Aorta (tissue), 5 donors: Measurements from ENCODE around the gene HEPACAM2. TPM values are rescaled to one million over a fixed set of nuclear protein-coding genes. Genes with fewer than 3 reads are reported as not detected.

Source experiments
- ATAC-seq: fragments of 200-7000 bp; cut with Tn5 transposase; one replicate; pipeline ENCODE4 v1.9.1; 2022; ENCODE audit warnings: moderate library complexity; ENCODE audit not compliant: low FRiP score
- DNase-seq, 2 donors: peaks; one replicate each; pipeline ENCODE4 v3.0.0-alpha.2; 2020
- H3K27ac ChIP-seq, 2 donors: one replicate each; pipeline ENCODE4 v1.5.1; 2013; ENCODE audit warnings: low read length in 2 of 2, mild to moderate bottlenecking in 2 of 2, moderate library complexity in 2 of 2, control low read depth in 1 of 2, inconsistent platforms in 1 of 2, low read depth in 1 of 2
- H3K27me3 ChIP-seq, 2 donors: one replicate each; pipeline ENCODE4 v1.6.1; 2013; ENCODE audit warnings: control low read depth in 1 of 2, low read length in 1 of 2, mild to moderate bottlenecking in 1 of 2, moderate library complexity in 1 of 2; ENCODE audit not compliant: insufficient read depth in 2 of 2, control insufficient read depth in 1 of 2
- H3K36me3 ChIP-seq, 2 donors: one replicate each; pipeline ENCODE4 v1.6.1; 2013; ENCODE audit warnings: control low read depth in 1 of 2, low read length in 1 of 2, mild to moderate bottlenecking in 1 of 2; ENCODE audit not compliant: insufficient read depth in 2 of 2, control insufficient read depth in 1 of 2
- H3K4me1 ChIP-seq, 2 donors: one replicate each; pipeline ENCODE4 v1.6.1; 2013; ENCODE audit warnings: low read length in 2 of 2, control low read depth in 1 of 2, mild to moderate bottlenecking in 1 of 2, moderate library complexity in 1 of 2; ENCODE audit not compliant: insufficient read depth in 2 of 2, control insufficient read depth in 1 of 2
- H3K4me3 ChIP-seq, 2 donors: one replicate each; pipeline ENCODE4 v1.5.1; 2013; ENCODE audit warnings: low read length in 2 of 2, control low read depth in 1 of 2, mild to moderate bottlenecking in 1 of 2
- H3K9me3 ChIP-seq: one replicate; pipeline ENCODE4 v1.6.1; 2013; ENCODE audit warnings: mild to moderate bottlenecking, low read length; ENCODE audit not compliant: control insufficient read depth
- WGBS, 2 donors: extraction: QIAGEN DNeasy Blood & Tissue Kit; methylation state at CpG; one replicate each; pipeline ENCODE4 v1.1.7; 2013; 5-methylcytosine and 5-hydroxymethylcytosine counted together
- intact Hi-C, 2 donors: fragments of 100-400 bp; cut with DNase I; formaldehyde crosslinking; loops; one replicate each; pipeline versions ENCODE4 v1.14.2 to v1.15.0; 2022
- polyA plus RNA-seq, 2 donors: library from polyadenylated mRNA; stranded (reverse); fragments of 200-250 nt; gene quantifications; one replicate each; pipeline ENCODE4 v1.2.3, GENCODE V29; 2013
- total RNA-seq, 2 donors: library from RNA; stranded (reverse); fragmentation: NEBNext Ultra II Directional; extraction: Animal tissue kit (Norgen Biotek cat#: 25700); gene quantifications; one replicate each; pipeline ENCODE4 v1.2.1, GENCODE V29; 2021
- donor health status: healthy with polysubstance abuse.
- donor health status: Bipolar disorder and iron deficiency.
- donor health status: DM: no; HTN: no; CAD: no.
- donor health status: DM: no; HTN: no; CAD: no.
- donor health status: DM: yes; HTN: yes; CAD: no.

Gene HEPACAM2
- total and polyA plus RNA-seq, 4 donors: 0.28 to 2.9 TPM; not detected in 2

- Histone ChIP-seq H3K9me3 (peaks cover 2% of the 10 kb centered on the region), H3K27me3 (no peaks in the 10 kb centered on the region), H3K27ac (no peak overlapping the region), H3K4me1 (peaks cover 0 to 1% of the 10 kb centered on the region in 2 donors), H3K4me3 (no peak overlapping the region), H3K36me3 (no peaks in the 10 kb centered on the region)
- ATAC-seq (no peak), DNase-seq (no peak)
- intact Hi-C loops: no loop called here
- 66 to 73% methylated on average over 1 of the region's 1 CpG for WGBS, 2 donors
Observed at GRCh38 chr7:93165447-93165846, 60.8 kb downstream of the HEPACAM2 start.

DNA sequence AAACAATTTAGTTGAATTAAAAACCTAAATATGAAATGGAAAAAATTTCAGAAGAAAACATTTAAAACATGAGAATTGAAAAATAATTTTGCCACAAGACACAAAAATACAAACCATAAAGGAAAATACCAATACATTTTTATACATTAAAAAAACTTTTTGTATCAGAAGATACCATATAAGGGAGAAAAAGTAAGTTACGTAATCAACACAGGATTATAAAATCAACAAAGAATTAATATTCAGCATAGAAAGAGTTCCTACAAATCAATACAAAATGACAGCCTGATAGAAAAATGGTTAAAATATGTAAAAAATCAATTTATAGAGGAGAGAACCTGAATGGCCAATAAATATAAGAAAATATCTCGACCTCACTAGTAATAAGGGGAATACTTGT, 61.5 kb downstream of the HEPACAM2 start:
- Histone ChIP-seq H3K4me3 (no peak overlapping the region), H3K9me3 (peaks cover 2% of the 10 kb centered on the region), H3K27ac (no peak overlapping the region), H3K36me3 (no peaks in the 10 kb centered on the region), H3K4me1 (peaks cover 0 to 1% of the 10 kb centered on the region in 2 donors), H3K27me3 (no peaks in the 10 kb centered on the region)
- ATAC-seq: no peak
- WGBS, 2 donors: 83 to 86% methylated on average over 2 of the region's 2 CpGs
- intact Hi-C loops: no loop called here
- no peak for DNase-seq

- Histone ChIP-seq H3K36me3 (no peaks in the 10 kb centered on the region), H3K9me3 (no peaks in the 10 kb centered on the region), H3K4me1 (peaks cover 0 to 1% of the 10 kb centered on the region in 2 donors), H3K4me3 (no peak overlapping the region), H3K27me3 (no peaks in the 10 kb centered on the region), H3K27ac (no peak overlapping the region)
- DNase-seq (no peak), ATAC-seq (no peak)
- intact Hi-C loops: no loop called here
- WGBS, 2 donors: 73 to 82% methylated on average over 3 of the region's 3 CpGs
Observed at GRCh38 chr7:93161181-93161762, 65.0 kb downstream of the HEPACAM2 start.

DNA sequence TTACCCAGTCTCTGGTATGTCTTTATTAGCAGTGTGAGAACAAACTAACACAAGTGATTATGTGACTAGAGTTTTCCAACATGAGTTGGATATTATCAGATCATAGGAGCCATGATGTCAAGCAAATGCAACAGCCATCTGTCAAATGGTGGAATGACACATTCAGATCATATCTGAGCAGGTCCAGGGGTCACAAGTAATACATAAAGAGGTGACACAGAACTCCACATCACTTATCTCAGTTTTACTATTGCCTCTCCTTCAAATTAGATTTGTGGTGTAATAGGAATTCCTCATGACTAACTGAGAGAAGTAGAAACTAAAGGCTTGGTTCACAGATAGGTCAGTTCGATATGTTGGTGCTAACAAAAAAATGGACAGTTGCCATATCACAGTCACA, 65.9 kb downstream of the HEPACAM2 start:
- Histone ChIP-seq H3K4me1 (peaks cover 0 to 1% of the 10 kb centered on the region in 2 donors), H3K27ac (no peak overlapping the region), H3K9me3 (no peaks in the 10 kb centered on the region), H3K36me3 (no peaks in the 10 kb centered on the region), H3K4me3 (no peak overlapping the region), H3K27me3 (no peaks in the 10 kb centered on the region)
- intact Hi-C loops: no loop called here
- DNase-seq: no peak
- no peak for ATAC-seq
- WGBS, 2 donors: 57 to 69% methylated on average over 1 of the region's 1 CpG

GRCh38 chr7:93159490-93159889, 66.8 kb downstream of the HEPACAM2 start:
- H3K36me3 ChIP-seq: no peaks in the 10 kb centered on the region
- H3K4me1 ChIP-seq: peaks cover 0 to 1% of the 10 kb centered on the region in 2 donors
- intact Hi-C loops: no loop called here
- H3K27me3 ChIP-seq: no peaks in the 10 kb centered on the region
- H3K9me3 ChIP-seq: no peaks in the 10 kb centered on the region
- no peak overlapping the region for H3K27ac ChIP-seq
- no peak overlapping the region for H3K4me3 ChIP-seq
- DNase-seq: no peak
- no peak for ATAC-seq
- 46 to 53% methylated on average over 3 of the region's 3 CpGs for WGBS, 2 donors

DNA sequence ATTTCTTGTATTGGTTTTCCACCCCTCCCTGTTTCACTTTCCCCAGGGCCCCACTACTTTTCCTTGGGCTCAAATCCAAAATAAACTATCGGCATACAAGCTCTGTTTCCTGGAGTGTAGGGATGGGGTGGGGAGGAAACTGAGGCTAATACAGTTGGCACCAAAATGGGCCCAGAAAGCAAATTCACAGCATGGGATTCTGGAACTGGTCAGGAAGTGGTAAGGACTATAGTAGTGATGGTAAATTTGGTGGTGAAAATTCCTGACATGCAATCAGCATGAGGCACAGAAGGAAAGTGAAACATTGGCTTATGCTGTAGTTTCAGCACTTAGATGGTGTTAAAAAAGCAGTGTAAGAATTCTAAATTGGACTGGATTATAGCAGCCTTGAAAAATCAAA, 69.4 kb downstream of the HEPACAM2 start:
- ATAC-seq: no peak
- Histone ChIP-seq H3K27me3 (no peaks in the 10 kb centered on the region), H3K4me3 (no peak overlapping the region), H3K27ac (no peak overlapping the region), H3K4me1 (no peaks in the 10 kb centered on the region), H3K9me3 (no peaks in the 10 kb centered on the region), H3K36me3 (no peaks in the 10 kb centered on the region)
- no peak for DNase-seq
- intact Hi-C loops: no loop called here
- WGBS, 2 donors: 58 to 59% methylated on average over 1 of the region's 1 CpG

- no peaks in the 10 kb centered on the region for H3K9me3 ChIP-seq
- DNase-seq: no peak
- H3K4me1 ChIP-seq: peaks cover 2 to 5% of the 10 kb centered on the region in 2 donors
- intact Hi-C loops: no loop called here
- no peak overlapping the region for H3K4me3 ChIP-seq
- WGBS, 2 donors: 88 to 95% methylated on average over 1 of the region's 1 CpG
- peaks cover 0 to 2% of the 10 kb centered on the region in 2 donors for H3K36me3 ChIP-seq
- no peaks in the 10 kb centered on the region for H3K27me3 ChIP-seq
- H3K27ac ChIP-seq: no peak overlapping the region
- ATAC-seq: no peak
Observed at GRCh38 chr7:93150200-93150835, 76.0 kb downstream of the HEPACAM2 start.

DNA sequence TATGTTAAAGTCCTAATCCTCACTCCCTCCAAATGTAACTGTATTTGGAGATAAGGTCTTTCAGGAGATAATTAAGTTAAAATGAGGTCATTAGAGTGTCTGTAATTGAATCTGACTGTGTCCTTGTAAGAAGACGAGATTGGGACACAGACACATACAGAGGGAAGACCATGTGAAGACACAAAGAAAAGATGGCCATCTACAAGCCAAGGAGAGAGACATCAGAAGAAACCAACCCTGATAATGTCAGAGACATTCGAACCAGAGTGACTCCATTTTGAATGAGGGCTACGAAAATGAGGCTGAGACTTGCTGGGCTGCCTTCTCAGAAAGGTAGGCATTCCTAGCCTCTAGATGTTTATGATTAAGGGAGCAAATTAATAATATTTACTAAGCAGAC, 77.5 kb downstream of the HEPACAM2 start:
- no peaks in the 10 kb centered on the region for H3K27me3 ChIP-seq
- H3K4me3 ChIP-seq: peak overlapping the region in 1 of 2 donors; percentile 92
- DNase-seq (no peak), ATAC-seq (no peak)
- intact Hi-C loops: no loop called here
- WGBS, 2 donors: 83 to 84% methylated on average over 3 of the region's 3 CpGs
- H3K36me3 ChIP-seq: peaks cover 2 to 3% of the 10 kb centered on the region in 2 donors
- no peaks in the 10 kb centered on the region for H3K9me3 ChIP-seq
- H3K4me1 ChIP-seq: peaks cover 2 to 5% of the 10 kb centered on the region in 2 donors
- no peak overlapping the region for H3K27ac ChIP-seq

DNA sequence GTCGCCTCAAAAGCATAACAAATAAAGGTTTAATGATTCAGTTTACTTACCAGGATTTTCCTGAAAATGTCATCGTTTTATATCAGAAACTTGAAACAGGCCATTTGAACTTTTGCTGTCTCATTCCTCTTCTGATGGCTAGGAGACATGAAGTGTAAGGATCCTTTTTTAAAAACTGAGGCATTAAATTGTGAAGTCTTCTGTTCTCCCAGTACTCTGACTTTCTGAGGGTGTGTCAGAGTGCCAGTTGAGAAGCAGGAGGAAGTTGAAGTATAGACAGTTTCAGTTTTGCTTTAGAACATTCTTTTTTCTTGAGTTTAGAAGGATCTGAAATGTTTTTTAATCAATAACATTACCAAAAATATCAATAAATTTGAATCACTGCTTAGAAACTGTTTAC, 78.1 kb downstream of the HEPACAM2 start, which contains the start of gene SAMD9L:
TSS of gene SAMD9L (minus strand) at position 242 of the 400 bp plus-strand sequence. CDS start 12,414 bp downstream, outside the sequence.
- no peak for DNase-seq

More for the DNA sequence above, 78.1 kb downstream of the HEPACAM2 start, which contains the start of gene SAMD9L:
- WGBS, 2 donors: 34 to 56% methylated on average over 2 of the region's 2 CpGs
- intact Hi-C loops: no loop called here
- Histone ChIP-seq H3K27me3 (no peaks in the 10 kb centered on the region), H3K4me3 (peak within 1 kb of the TSS; percentile 75 to 92), H3K9me3 (no peaks in the 10 kb centered on the region), H3K36me3 (peaks cover 2 to 3% of the 10 kb centered on the region in 2 donors), H3K27ac (no peak within 1 kb of the TSS), H3K4me1 (peaks cover 2 to 5% of the 10 kb centered on the region in 2 donors)
- peak; percentile 79 for ATAC-seq
